Endodermal cell (in vitro differentiated cells): ENCODE data around the gene HMCN2. TPM values are rescaled to one million over a fixed set of nuclear protein-coding genes. Genes with fewer than 3 reads are reported as not detected.
"Not testable (repeated sequence)": the region's sequence is repeated elsewhere in the genome, so short reads cannot be mapped to it uniquely, and the experiment has no call there.

ENCODE experiments used
- DNase-seq: peaks from one replicate; pipeline ENCODE4 v3.0.0-alpha.2; 2017
- H3K27ac ChIP-seq: 2 replicates; pipeline ENCODE4 v1.5.1; 2013; ENCODE audit warnings: mild to moderate bottlenecking, low read depth, low read length, moderate library complexity
- H3K27me3 ChIP-seq: 2 replicates; pipeline ENCODE4 v1.6.1; 2013; ENCODE audit warnings: mild to moderate bottlenecking, low read length, moderate library complexity; ENCODE audit not compliant: insufficient read depth, control insufficient read depth, poor library complexity, severe bottlenecking
- H3K36me3 ChIP-seq: 2 replicates; pipeline ENCODE4 v1.7.0; 2013; ENCODE audit warnings: mild to moderate bottlenecking, low read length, moderate library complexity; ENCODE audit not compliant: control insufficient read depth, insufficient read depth
- H3K4me1 ChIP-seq: one replicate; pipeline ENCODE4 v1.7.0; 2013; ENCODE audit warnings: low read length; ENCODE audit not compliant: control insufficient read depth, insufficient read depth
- H3K4me3 ChIP-seq: 2 replicates; pipeline ENCODE4 v1.5.1; 2013; ENCODE audit warnings: mild to moderate bottlenecking, low read length, moderate library complexity
- H3K9ac ChIP-seq: 2 replicates; pipeline ENCODE4 v1.6.1; 2013; ENCODE audit warnings: mild to moderate bottlenecking, low read length, moderate library complexity; ENCODE audit not compliant: poor library complexity, severe bottlenecking; ENCODE audit errors: extremely low read depth
- H3K9me3 ChIP-seq: 2 replicates; pipeline ENCODE4 v1.6.1; 2013; ENCODE audit warnings: mild to moderate bottlenecking, low read length, moderate library complexity; ENCODE audit not compliant: control insufficient read depth
- H3K27ac Mint-ChIP-seq: 2 replicates; pipeline ENCODE4 v1.8.0; 2020; ENCODE audit warnings: mixed read lengths
- H3K27me3 Mint-ChIP-seq: 2 replicates; pipeline ENCODE4 v1.8.0; 2021; ENCODE audit warnings: mild to moderate bottlenecking, mixed read lengths; ENCODE audit not compliant: insufficient read depth
- H3K36me3 Mint-ChIP-seq: 2 replicates; pipeline ENCODE4 v1.8.0; 2020; ENCODE audit warnings: low read depth, mixed read lengths
- H3K4me1 Mint-ChIP-seq: 2 replicates; pipeline ENCODE4 v1.8.0; 2020; ENCODE audit warnings: mixed read lengths
- H3K4me3 Mint-ChIP-seq: 2 replicates; pipeline ENCODE4 v1.8.0; 2020; ENCODE audit warnings: mild to moderate bottlenecking, moderate library complexity, mixed read lengths
- H3K9me3 Mint-ChIP-seq: 2 replicates; pipeline ENCODE4 v1.8.0; 2020; ENCODE audit warnings: mild to moderate bottlenecking, mixed read lengths
- WGBS, 2 experiments: methylation state at CpG; one replicate each; pipeline versions ENCODE4 v1.1.5 to v1.1.7; 2013; ENCODE audit warnings: missing lambda C conversion rate in 2 of 2, mixed read lengths in 1 of 2; ENCODE audit not compliant: insufficient coverage in 1 of 2, insufficient read length in 1 of 2; 5-methylcytosine and 5-hydroxymethylcytosine counted together
- total RNA-seq, 2 donors: library from RNA; stranded (reverse); fragmentation: NEBNext Ultra II Directional in 1 of 2; extraction: Animal tissue kit (Norgen Biotek cat#: 25700) in 1 of 2; gene quantifications; 2 replicates in 1 of 2; 3 replicates in 1 of 2; pipeline ENCODE4 v1.2.1, GENCODE V29; 2021
- TF ChIP-seq, protein P1 (sequence below): fragments of 200-600 bp; sonication (generic); conservative IDR thresholded peaks from 2 replicates; pipeline ENCODE4 v1.5.0; 2021; ENCODE audit warnings: antibody characterized with exemption, mild to moderate bottlenecking

Gene HMCN2
- total RNA-seq, 2 donors from 2014 or later = 3.3 to 3.9 TPM

DNA sequence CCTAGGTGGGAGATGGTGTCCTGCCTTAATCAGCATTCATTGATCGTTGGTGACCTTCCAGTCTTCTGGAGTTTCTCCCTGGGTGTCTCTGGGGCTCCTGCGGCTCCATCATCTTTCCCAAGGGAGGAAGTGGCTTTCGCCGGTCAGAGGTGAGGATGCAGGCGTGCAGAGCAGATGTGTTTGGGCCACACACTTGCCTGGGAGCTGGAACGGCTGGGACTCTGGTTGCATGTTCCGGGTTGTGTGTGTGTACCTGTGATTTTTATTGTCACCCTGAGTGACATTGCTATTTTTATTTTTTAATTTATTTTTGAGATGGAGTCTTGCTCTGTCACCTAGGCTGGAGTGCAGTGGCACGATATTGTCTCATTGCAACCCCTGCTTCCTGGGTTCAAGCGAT, 9.6 kb downstream of the HMCN2 start:
- Mint-ChIP-seq H3K4me1 (peaks cover 2% of the 10 kb centered on the region), H3K36me3 (no peaks in the 10 kb centered on the region), H3K27ac (no peak overlapping the region), H3K9me3 (no peaks in the 10 kb centered on the region), H3K27me3 (no peaks in the 10 kb centered on the region), H3K4me3 (no peak overlapping the region)
- TF ChIP-seq, protein P1, sequence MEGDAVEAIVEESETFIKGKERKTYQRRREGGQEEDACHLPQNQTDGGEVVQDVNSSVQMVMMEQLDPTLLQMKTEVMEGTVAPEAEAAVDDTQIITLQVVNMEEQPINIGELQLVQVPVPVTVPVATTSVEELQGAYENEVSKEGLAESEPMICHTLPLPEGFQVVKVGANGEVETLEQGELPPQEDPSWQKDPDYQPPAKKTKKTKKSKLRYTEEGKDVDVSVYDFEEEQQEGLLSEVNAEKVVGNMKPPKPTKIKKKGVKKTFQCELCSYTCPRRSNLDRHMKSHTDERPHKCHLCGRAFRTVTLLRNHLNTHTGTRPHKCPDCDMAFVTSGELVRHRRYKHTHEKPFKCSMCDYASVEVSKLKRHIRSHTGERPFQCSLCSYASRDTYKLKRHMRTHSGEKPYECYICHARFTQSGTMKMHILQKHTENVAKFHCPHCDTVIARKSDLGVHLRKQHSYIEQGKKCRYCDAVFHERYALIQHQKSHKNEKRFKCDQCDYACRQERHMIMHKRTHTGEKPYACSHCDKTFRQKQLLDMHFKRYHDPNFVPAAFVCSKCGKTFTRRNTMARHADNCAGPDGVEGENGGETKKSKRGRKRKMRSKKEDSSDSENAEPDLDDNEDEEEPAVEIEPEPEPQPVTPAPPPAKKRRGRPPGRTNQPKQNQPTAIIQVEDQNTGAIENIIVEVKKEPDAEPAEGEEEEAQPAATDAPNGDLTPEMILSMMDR = no peak
- WGBS, 2 experiments = 88 to 92% methylated on average over 1 to 9 of the region's 9 CpGs
- DNase-seq = no peak
- H3K4me1 ChIP-seq = no peaks in the 10 kb centered on the region
- no peaks in the 10 kb centered on the region for H3K9me3 ChIP-seq
- H3K27ac ChIP-seq = no peak overlapping the region
- no peak overlapping the region for H3K4me3 ChIP-seq
- no peaks in the 10 kb centered on the region for H3K27me3 ChIP-seq
- no peak overlapping the region for H3K9ac ChIP-seq
- no peaks in the 10 kb centered on the region for H3K36me3 ChIP-seq

DNA sequence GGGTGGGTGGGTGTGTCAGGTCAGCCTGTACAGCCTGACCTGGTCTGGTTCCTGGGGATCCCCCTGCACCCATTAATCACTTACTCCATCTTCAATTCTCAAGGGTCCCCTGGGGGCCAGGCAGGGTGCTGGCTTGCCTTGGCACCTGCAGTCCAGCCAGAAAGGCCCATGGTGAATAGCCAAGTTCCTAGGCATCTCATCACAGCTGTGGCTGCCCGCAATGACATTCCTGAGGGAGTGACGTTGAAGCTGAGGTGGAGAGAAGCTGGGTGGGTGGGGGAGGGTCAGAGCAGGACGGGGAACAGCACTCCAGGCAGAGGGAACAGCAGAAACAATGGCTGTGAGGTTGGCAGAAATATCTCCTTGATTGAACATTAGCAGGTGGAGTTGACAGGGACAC, 10.6 kb downstream of the HMCN2 start:
- DNase-seq = no peak
- Mint-ChIP-seq H3K27me3 (no peaks in the 10 kb centered on the region), H3K27ac (no peak overlapping the region), H3K4me1 (peaks cover 2% of the 10 kb centered on the region), H3K9me3 (no peaks in the 10 kb centered on the region), H3K4me3 (no peak overlapping the region), H3K36me3 (no peaks in the 10 kb centered on the region)
- Histone ChIP-seq H3K4me3 (no peak overlapping the region), H3K36me3 (no peaks in the 10 kb centered on the region), H3K9me3 (no peaks in the 10 kb centered on the region), H3K27ac (no peak overlapping the region), H3K9ac (no peak overlapping the region), H3K4me1 (no peaks in the 10 kb centered on the region), H3K27me3 (no peaks in the 10 kb centered on the region)
- TF ChIP-seq, protein P1 = no peak
- WGBS, 2 experiments = 53 to 56% methylated on average over 2 to 3 of the region's 3 CpGs

GRCh38 chr9:130276955-130277354, 11.4 kb downstream of the HMCN2 start:
- Mint-ChIP-seq H3K9me3 (no peaks in the 10 kb centered on the region), H3K4me3 (no peak overlapping the region), H3K36me3 (no peaks in the 10 kb centered on the region), H3K4me1 (peaks cover 2% of the 10 kb centered on the region), H3K27me3 (no peaks in the 10 kb centered on the region), H3K27ac (no peak overlapping the region)
- H3K4me1 ChIP-seq = no peaks in the 10 kb centered on the region
- 94 to 95% methylated on average over 7 to 11 of the region's 11 CpGs for WGBS, 2 experiments
- no peak for DNase-seq
- no peaks in the 10 kb centered on the region for H3K36me3 ChIP-seq
- H3K9ac ChIP-seq = no peak overlapping the region
- no peaks in the 10 kb centered on the region for H3K9me3 ChIP-seq
- TF ChIP-seq, protein P1 = no peak
- H3K27ac ChIP-seq = no peak overlapping the region
- no peak overlapping the region for H3K4me3 ChIP-seq
- no peaks in the 10 kb centered on the region for H3K27me3 ChIP-seq

GRCh38 chr9:130277525-130277924, 12.0 kb downstream of the HMCN2 start:
- not testable (repeated sequence) for H3K4me1 ChIP-seq, H3K4me3 ChIP-seq, H3K27ac ChIP-seq, H3K27ac Mint-ChIP-seq, H3K9ac ChIP-seq, H3K27me3 Mint-ChIP-seq, H3K4me3 Mint-ChIP-seq, H3K9me3 ChIP-seq, DNase-seq, H3K27me3 ChIP-seq, H3K36me3 Mint-ChIP-seq, H3K36me3 ChIP-seq, H3K9me3 Mint-ChIP-seq, H3K4me1 Mint-ChIP-seq
- WGBS, 2 experiments = 100% methylated on average over 1 of the region's 1 CpG; no CpG with 5 or more reads in 1 of the 2 experiments
